Activated CD4-positive, CD25-positive, alpha-beta regulatory T cell treated with anti-CD3 and anti-CD28 coated beads, Interleukin-2, amount 50 U/mL, for 72 hours (primary cell): ENCODE measurements around the gene MAP6.

Source experiments
- DNase-seq: peaks from one replicate; pipeline ENCODE4 v3.0.0; 2021

The MAP6 gene

GRCh38 chr11:75665990-75666389 is 2.8 kb downstream of the MAP6 start:
- no peak for DNase-seq

GRCh38 chr11:75665126-75665525 is 3.7 kb downstream of the MAP6 start:
- no peak for DNase-seq

GRCh38 chr11:75664389-75664788 is 4.4 kb downstream of the MAP6 start:
- no peak for DNase-seq

- no peak for DNase-seq
Measured at GRCh38 chr11:75663808-75664207, 5.0 kb downstream of the MAP6 start.

GRCh38 chr11:75659836-75660235 is 9.0 kb downstream of the MAP6 start:
- DNase-seq: no peak

GRCh38 chr11:75656044-75656727 is 12.7 kb downstream of the MAP6 start:
- DNase-seq: no peak

GRCh38 chr11:75655605-75656004 is 13.2 kb downstream of the MAP6 start:
- DNase-seq: no peak

GRCh38 chr11:75654314-75654713 is 14.5 kb downstream of the MAP6 start:
- DNase-seq: no peak

- DNase-seq: no peak
Measured at GRCh38 chr11:75653532-75653931, 15.3 kb downstream of the MAP6 start.

- no peak for DNase-seq
Measured at GRCh38 chr11:75652936-75653335, 15.9 kb downstream of the MAP6 start.

GRCh38 chr11:75651218-75651617 is 17.6 kb downstream of the MAP6 start:
- no peak for DNase-seq

- DNase-seq: no peak
Measured at GRCh38 chr11:75650167-75650723, 18.6 kb downstream of the MAP6 start.

GRCh38 chr11:75644946-75645345 is 23.9 kb downstream of the MAP6 start:
- no peak for DNase-seq

- DNase-seq: no peak
Measured at GRCh38 chr11:75644370-75644769, 24.5 kb downstream of the MAP6 start.

- DNase-seq: no peak
Measured at GRCh38 chr11:75642402-75643113, 26.3 kb downstream of the MAP6 start.

GRCh38 chr11:75639762-75640181 is 29.1 kb downstream of the MAP6 start:
- no peak for DNase-seq

GRCh38 chr11:75637998-75638397 is 30.8 kb downstream of the MAP6 start:
- DNase-seq: no peak

- DNase-seq: no peak
Measured at GRCh38 chr11:75635066-75635862, 33.6 kb downstream of the MAP6 start.

- no peak for DNase-seq
Measured at GRCh38 chr11:75633409-75634066, 35.3 kb downstream of the MAP6 start.

GRCh38 chr11:75632962-75633361 is 35.9 kb downstream of the MAP6 start:
- no peak for DNase-seq

- DNase-seq: no peak
Measured at GRCh38 chr11:75632450-75632849, 36.4 kb downstream of the MAP6 start.

GRCh38 chr11:75631086-75631730 is 37.6 kb downstream of the MAP6 start:
- no peak for DNase-seq
